H1 (cell line): Measurements from ENCODE around the gene SLC25A42. TPM values are rescaled to one million over a fixed set of nuclear protein-coding genes. Genes with fewer than 3 reads are reported as not detected.
"Not testable (repeated sequence)": the region's sequence is repeated elsewhere in the genome, so short reads cannot be mapped to it uniquely, and the experiment has no call there.

Source experiments
- CTCF ChIA-PET: fragments of 300-600 bp; sonication (Branson Sonifier 250); formaldehyde crosslinking; loops from one replicate; lab custom pipeline; 2021; ENCODE audit not compliant: partially characterized antibody; lab: Charles Lee
- POLR2A ChIA-PET: fragments of 300-600 bp; sonication (Branson Sonifier 250); formaldehyde crosslinking; loops from one replicate; lab custom pipeline; 2021; ENCODE audit warnings: inconsistent platforms; ENCODE audit not compliant: partially characterized antibody; lab: Charles Lee
- DNase-seq, 2 experiments: peaks; one replicate each; pipeline versions ENCODE4 v3.0.0 to v3.0.0-alpha.2; 2010 to 2022; ENCODE audit warnings: low spot score in 2 of 2, low read depth in 1 of 2, mixed read lengths in 1 of 2
- FAIRE-seq: peaks from 2 replicates; lab custom pipeline; 2011; peaks lifted over from hg19 to GRCh38; lab: Jason Lieb, UNC
- H2AFZ ChIP-seq: 2 replicates; pipeline ENCODE4 v1.8.1; 2012; ENCODE audit warnings: low read length, inconsistent platforms
- H2AK5ac ChIP-seq: 2 replicates; pipeline ENCODE4 v1.6.1; 2013; ENCODE audit warnings: low read depth, low read length
- H2BK120ac ChIP-seq: replicated peaks from 2 replicates; pipeline ENCODE3; 2013; ENCODE audit warnings: low read depth, low read length, inconsistent platforms
- H2BK12ac ChIP-seq: 2 replicates; pipeline ENCODE4 v1.6.1; 2013; ENCODE audit warnings: low read depth, low read length
- H2BK15ac ChIP-seq: 2 replicates; pipeline ENCODE4 v1.6.1; 2013; ENCODE audit warnings: low read length
- H2BK20ac ChIP-seq: 2 replicates; pipeline ENCODE4 v1.6.1; 2013; ENCODE audit warnings: low read length
- H2BK5ac ChIP-seq: 2 replicates; pipeline ENCODE4 v1.6.1; 2013; ENCODE audit warnings: low read depth, low read length
- H3K14ac ChIP-seq: 2 replicates; pipeline ENCODE4 v1.6.1; 2013; ENCODE audit warnings: inconsistent platforms; ENCODE audit not compliant: insufficient read length
- H3K18ac ChIP-seq: 2 replicates; pipeline ENCODE4 v1.6.1; 2013; ENCODE audit warnings: low read length; ENCODE audit errors: extremely low read depth
- H3K23ac ChIP-seq: 2 replicates; pipeline ENCODE4 v1.6.1; 2013; ENCODE audit warnings: inconsistent platforms; ENCODE audit not compliant: insufficient read length
- H3K23me2 ChIP-seq: 2 replicates; pipeline ENCODE4 v1.6.1; 2013; ENCODE audit warnings: low read depth, low read length
- H3K27ac ChIP-seq: 2 replicates; pipeline ENCODE4 v1.6.1; 2011; ENCODE audit warnings: low read depth, low read length, inconsistent platforms
- H3K27me3 ChIP-seq, 4 experiments: replicated peaks in 1 of 4; 1 replicate in 1 of 4; 2 replicates in 3 of 4; pipeline versions ENCODE4 v1.6.1 to v1.8.1; 2011 to 2013; ENCODE audit warnings: low read length in 3 of 4, mild to moderate bottlenecking in 3 of 4, inconsistent platforms in 2 of 4, mixed read lengths in 2 of 4, moderate library complexity in 1 of 4; ENCODE audit not compliant: control insufficient read depth in 3 of 4, insufficient read depth in 3 of 4; ENCODE audit errors: extremely low read depth in 1 of 4
- H3K36me3 ChIP-seq, 4 experiments: 2 replicates each; pipeline versions ENCODE4 v1.6.1 to v1.8.1; 2011 to 2013; ENCODE audit warnings: mild to moderate bottlenecking in 4 of 4, low read length in 3 of 4, moderate library complexity in 2 of 4, control low read depth in 1 of 4, inconsistent platforms in 1 of 4; ENCODE audit not compliant: insufficient read depth in 4 of 4, control insufficient read depth in 2 of 4
- H3K4ac ChIP-seq: replicated peaks from 2 replicates; pipeline ENCODE3; 2013; ENCODE audit warnings: low read length, low read depth, mixed read lengths, inconsistent platforms; ENCODE audit not compliant: insufficient read length
- H3K4me1 ChIP-seq, 4 experiments: replicated peaks in 1 of 4; 1 replicate in 1 of 4; 2 replicates in 3 of 4; pipeline versions ENCODE4 v1.6.1 to v1.8.1; 2011 to 2013; ENCODE audit warnings: low read length in 3 of 4, inconsistent platforms in 2 of 4, mixed read lengths in 1 of 4; ENCODE audit not compliant: insufficient read depth in 4 of 4, control insufficient read depth in 3 of 4
- H3K4me2 ChIP-seq, 2 experiments: 2 replicates each; pipeline versions ENCODE4 v1.6.1 to v1.8.1; 2011 to 2013; ENCODE audit warnings: low read depth in 2 of 2, low read length in 2 of 2, control low read depth in 1 of 2, inconsistent platforms in 1 of 2, mild to moderate bottlenecking in 1 of 2; ENCODE audit not compliant: insufficient read depth in 1 of 2
- H3K4me3 ChIP-seq, 4 experiments: fragments of 200-600, 300-600 bp in 1 of 4; sonication (generic), shearing (Covaris generic), sonication (Bioruptor Twin) in 1 of 4; 2 replicates each; pipeline versions ENCODE4 v1.5.1 to v1.8.1; 2011 to 2016; ENCODE audit warnings: low read length in 4 of 4, low read depth in 3 of 4, control low read depth in 2 of 4, inconsistent platforms in 2 of 4, mild to moderate bottlenecking in 2 of 4, mixed read lengths in 1 of 4, moderate library complexity in 1 of 4; ENCODE audit not compliant: insufficient read depth in 2 of 4; ENCODE audit errors: extremely low read depth in 1 of 4
- H3K56ac ChIP-seq: replicated peaks from 2 replicates; pipeline ENCODE3; 2013; ENCODE audit warnings: low read depth, mild to moderate bottlenecking, mixed read lengths, low read length, inconsistent platforms; ENCODE audit not compliant: insufficient read length
- H3K79me1 ChIP-seq: 2 replicates; pipeline ENCODE4 v1.6.1; 2013; ENCODE audit warnings: low read depth, low read length, control low read depth
- H3K79me2 ChIP-seq, 2 experiments: 2 replicates each; pipeline versions ENCODE4 v1.6.1 to v1.8.1; 2012 to 2013; ENCODE audit warnings: low read length in 2 of 2, mild to moderate bottlenecking in 2 of 2, inconsistent platforms in 1 of 2; ENCODE audit not compliant: insufficient read depth in 2 of 2, control insufficient read depth in 1 of 2
- H3K9ac ChIP-seq, 4 experiments: replicated peaks in 1 of 4; 1 replicate in 1 of 4; 2 replicates in 3 of 4; pipeline versions ENCODE4 v1.6.1 to v1.8.1; 2011 to 2013; ENCODE audit warnings: low read depth in 3 of 4, low read length in 3 of 4, control low read depth in 2 of 4, mild to moderate bottlenecking in 2 of 4, moderate library complexity in 2 of 4, inconsistent platforms in 1 of 4; ENCODE audit errors: extremely low read depth in 1 of 4
- H3K9me3 ChIP-seq, 2 experiments: 2 replicates each; pipeline versions ENCODE4 v1.6.1 to v1.8.1; 2012 to 2013; ENCODE audit warnings: mild to moderate bottlenecking in 2 of 2, moderate library complexity in 2 of 2, control low read depth in 1 of 2, inconsistent platforms in 1 of 2, low read depth in 1 of 2, low read length in 1 of 2, mixed read lengths in 1 of 2; ENCODE audit not compliant: insufficient read depth in 2 of 2
- H4K20me1 ChIP-seq, 2 experiments: replicated peaks in 1 of 2; 2 replicates each; pipeline versions ENCODE3 to v1.8.1; 2011 to 2013; ENCODE audit warnings: inconsistent platforms in 2 of 2, low read length in 2 of 2, mild to moderate bottlenecking in 1 of 2; ENCODE audit not compliant: insufficient read depth in 2 of 2, control insufficient read depth in 1 of 2
- H4K5ac ChIP-seq: 2 replicates; pipeline ENCODE4 v1.6.1; 2013; ENCODE audit warnings: low read length, low read depth, mixed read lengths, inconsistent platforms; ENCODE audit not compliant: insufficient read length
- H4K8ac ChIP-seq: 2 replicates; pipeline ENCODE4 v1.8.0; 2013; ENCODE audit warnings: mild to moderate bottlenecking, moderate library complexity, low read length, inconsistent platforms; ENCODE audit not compliant: insufficient read depth; ENCODE audit errors: extremely low read depth
- H4K91ac ChIP-seq: replicated peaks from 2 replicates; pipeline ENCODE3; 2013; ENCODE audit warnings: low read length, mixed read lengths, inconsistent platforms; ENCODE audit not compliant: insufficient read length
- POLR2A ChIP-seq, 2 experiments: IDR thresholded peaks; 1 replicate in 1 of 2; 2 replicates in 1 of 2; pipeline ENCODE4 v1.6.1; 2011; ENCODE audit warnings: low read depth in 2 of 2, low read length in 2 of 2, mild to moderate bottlenecking in 2 of 2; ENCODE audit errors: control extremely low read depth in 1 of 2
- RAD21 ChIP-seq, 2 experiments: IDR thresholded peaks in 1 of 2; conservative IDR thresholded peaks in 1 of 2; 2 replicates each; pipeline ENCODE4 v1.6.1; 2011; ENCODE audit warnings: low read depth in 2 of 2, low read length in 2 of 2, improper control_type of control experiment in 1 of 2, inconsistent platforms in 1 of 2, mild to moderate bottlenecking in 1 of 2, moderate library complexity in 1 of 2
- SAP30 ChIP-seq: fragments of 300-600 bp; sonication (generic); IDR thresholded peaks from 2 replicates; pipeline ENCODE4 v1.7.1; 2012; ENCODE audit warnings: low read length, moderate library complexity, mild to moderate bottlenecking, inconsistent platforms; ENCODE audit not compliant: insufficient read depth, insufficient replicate concordance
- SP1 ChIP-seq: IDR thresholded peaks from 2 replicates; pipeline ENCODE4 v1.6.1; 2011; ENCODE audit warnings: low read depth, low read length
- TAF1 ChIP-seq: IDR thresholded peaks from 2 replicates; pipeline ENCODE4 v1.6.1; 2011; ENCODE audit warnings: mild to moderate bottlenecking, low read depth, low read length
- WGBS, 2 experiments: shearing (Covaris generic) in 1 of 2; methylation state at CpG; one replicate each; pipeline versions ENCODE4 v1.1.6 to v1.1.7; 2013 to 2015; ENCODE audit warnings: low lambda C conversion rate in 2 of 2, mixed read lengths in 2 of 2, inconsistent platforms in 1 of 2, low coverage in 1 of 2, missing lambda C conversion rate in 1 of 2; ENCODE audit not compliant: insufficient replicate concordance in 2 of 2, insufficient coverage in 1 of 2, insufficient read length in 1 of 2; ENCODE audit errors: extremely low coverage in 1 of 2, missing lambda C conversion rate in 1 of 2; 5-methylcytosine and 5-hydroxymethylcytosine counted together
- polyA plus RNA-seq, 7 experiments: library from polyadenylated mRNA; depleted of rRNA in 3 of 7; stranded (reverse) in 5 of 7; unstranded in 2 of 7; fragments of >200 nt in 5 of 7; fragments of 200-250 nt in 2 of 7; gene quantifications; 1 replicate in 5 of 7; 2 replicates in 1 of 7; 4 replicates in 1 of 7; pipeline versions ENCODE4 v1.2.1 to v1.2.3, GENCODE V29; 2011 to 2013; ENCODE audit warnings: missing spikeins in 2 of 7, mixed read lengths in 2 of 7
- total RNA-seq: library from RNA; stranded (reverse); fragmentation: NEBNext Ultra II Directional; extraction: Animal tissue kit (Norgen Biotek cat#: 25700); gene quantifications from 2 replicates; pipeline ENCODE4 v1.2.1, GENCODE V29; 2021

Gene SLC25A42
- total and polyA plus RNA-seq, 2 of the 8 experiments (the other 6 are each of a cell fraction or from before 2014, with no cell fraction given) = 5.9 to 6.2 TPM

DNA sequence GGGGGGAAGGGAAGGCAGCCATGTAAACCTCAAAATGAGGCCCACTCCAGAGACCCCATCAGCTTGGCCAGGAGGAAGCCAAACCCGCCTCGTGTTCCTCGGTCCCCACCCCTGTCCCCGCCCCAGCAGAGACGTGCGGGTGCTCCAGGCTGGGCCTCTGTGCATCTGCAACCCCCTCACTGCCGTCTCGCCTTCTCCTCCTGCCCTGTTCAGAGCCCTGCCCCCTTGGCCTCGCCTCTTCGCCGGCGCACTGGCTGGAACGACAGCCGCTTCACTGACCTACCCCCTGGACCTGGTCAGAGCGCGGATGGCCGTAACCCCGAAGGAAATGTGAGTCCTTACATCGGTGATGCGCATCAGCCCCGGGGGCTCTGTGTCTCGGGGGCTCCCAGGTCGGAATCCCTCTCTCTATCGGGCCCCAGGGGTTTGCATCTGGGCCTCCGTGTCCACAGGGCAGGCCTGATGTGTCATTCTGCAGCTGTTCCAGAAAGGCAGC, 42.3 kb downstream of the SLC25A42 start (continued):
- TF ChIP-seq SAP30 (no peak), RAD21 (IDR thresholded peaks at IDR 0.05 in 1 of 2, conservative IDR thresholded peaks at IDR 0.05 in 1 of 2; ENCODE audit: low read depth in 2 of 2, low read length in 2 of 2) (no peak), TAF1 (0 out of 2 replicates have a peak, but pooled peaks have one; percentile 3), SP1 (no peak), POLR2A (IDR thresholded peaks at IDR 0.05; ENCODE audit: control extremely low read depth in 1 of 2, low read depth in 2 of 2, low read length in 2 of 2) (no peak)

- not testable (repeated sequence) for H2BK5ac ChIP-seq, H2AK5ac ChIP-seq, H3K4me3 ChIP-seq, H3K4me2 ChIP-seq, DNase-seq, H3K27ac ChIP-seq, H3K23ac ChIP-seq, H4K91ac ChIP-seq, H3K9ac ChIP-seq, H2BK120ac ChIP-seq, H3K9me3 ChIP-seq, H3K14ac ChIP-seq, H3K79me2 ChIP-seq, H4K20me1 ChIP-seq, H3K23me2 ChIP-seq, H3K56ac ChIP-seq, H4K5ac ChIP-seq, H3K79me1 ChIP-seq, H3K4ac ChIP-seq, H2BK20ac ChIP-seq, H4K8ac ChIP-seq, FAIRE-seq, H3K27me3 ChIP-seq, H3K36me3 ChIP-seq, H2BK15ac ChIP-seq, H3K18ac ChIP-seq, H2AFZ ChIP-seq
- POLR2A ChIA-PET = interaction anchor here (2.4 to 5.7 kb wide), 3 partner anchors 9 to 44 kb away, joined by 8 to 31 read pairs (median 21); partner anchors contain the start of gene SLC25A42
- Histone ChIP-seq H2BK12ac (peak overlapping the region; percentile 19; the same call in 1 of the 2 replicates), H3K4me1 (peaks cover 0 to 14% (median 9%) of the 10 kb centered on the region in 4 experiments; a peak in 6 of 7 replicates)
- CTCF ChIA-PET = interaction anchor here (0.6 to 3.4 kb wide), 4 partner anchors 9 to 123 kb away, joined by 3 to 16 read pairs (median 6); no protein-coding TSS in a partner anchor
- WGBS, 2 experiments = 95% methylated on average over 6 of the region's 7 CpGs; no CpG with 5 or more reads in 1 of the 2 experiments
Observed at GRCh38 chr19:19106938-19107337, 43.1 kb downstream of the SLC25A42 start.
